IMR-90 (cell line): ENCODE data around the gene SHROOM1.

Experiments
- CEBPB ChIP-seq: IDR thresholded peaks from 2 replicates; pipeline ENCODE4 v1.6.1; 2012; ENCODE audit warnings: low read depth, low read length, improper control_type of control experiment
- SMC3 ChIP-seq: fragments of 150-350 bp; IDR thresholded peaks from 2 replicates; pipeline ENCODE4 v1.6.1; 2016; ENCODE audit warnings: low read depth, mild to moderate bottlenecking, antibody characterized with exemption, low read length, moderate library complexity

- TF ChIP-seq SMC3 (no peak), CEBPB (no peak)
Observed at GRCh38 chr5:132872788-132873118, 42.3 kb upstream of the SHROOM1 start.
